Keratinocyte (primary cell): ENCODE results near the gene ECM2. TPM values are rescaled to one million over a fixed set of nuclear protein-coding genes. Genes with fewer than 3 reads are reported as not detected.

Experiments used
- DNase-seq: peaks from one replicate; pipeline ENCODE4 v3.0.0-alpha.2; 2011; ENCODE audit warnings: low read depth, missing footprints, low spot score
- FAIRE-seq: peaks from 2 replicates; lab custom pipeline; 2011; peaks lifted over from hg19 to GRCh38; lab: Jason Lieb, UNC
- H2AFZ ChIP-seq: 2 replicates; pipeline ENCODE4 v1.6.0; 2012; ENCODE audit warnings: low read length, control low read depth, inconsistent platforms; ENCODE audit not compliant: control insufficient read depth
- H3K27ac ChIP-seq: 2 replicates; pipeline ENCODE4 v1.5.1; 2011; ENCODE audit warnings: low read length; ENCODE audit not compliant: control insufficient read depth, insufficient read depth
- H3K27me3 ChIP-seq: 3 replicates; pipeline ENCODE4 v1.6.0; 2011; ENCODE audit warnings: low read length; ENCODE audit not compliant: control insufficient read depth, insufficient read depth; ENCODE audit errors: extremely low read depth
- H3K36me3 ChIP-seq, 2 experiments: 2 replicates in 1 of 2; 3 replicates in 1 of 2; pipeline ENCODE4 v1.5.1; 2011; ENCODE audit warnings: low read length in 2 of 2, mild to moderate bottlenecking in 1 of 2; ENCODE audit not compliant: control insufficient read depth in 2 of 2, insufficient read depth in 2 of 2; ENCODE audit errors: extremely low read depth in 1 of 2
- H3K4me1 ChIP-seq: 3 replicates; pipeline ENCODE4 v1.5.1; 2011; ENCODE audit warnings: low read length; ENCODE audit not compliant: control insufficient read depth, insufficient read depth; ENCODE audit errors: extremely low read depth
- H3K4me2 ChIP-seq: 3 replicates; pipeline ENCODE4 v1.6.0; 2011; ENCODE audit warnings: low read depth, low read length; ENCODE audit not compliant: control insufficient read depth, insufficient read depth; ENCODE audit errors: extremely low read depth
- H3K4me3 ChIP-seq, 3 experiments: fragments of 200-600 bp in 1 of 3; sonication (generic) in 1 of 3; 2 replicates in 2 of 3; 3 replicates in 1 of 3; pipeline ENCODE4 v1.5.1; 2011 to 2016; ENCODE audit warnings: low read length in 3 of 3, mild to moderate bottlenecking in 3 of 3, control low read depth in 2 of 3, inconsistent platforms in 1 of 3, low read depth in 1 of 3, mixed read lengths in 1 of 3, mixed run types in 1 of 3, moderate library complexity in 1 of 3; ENCODE audit not compliant: control insufficient read depth in 2 of 3, insufficient read depth in 2 of 3; ENCODE audit errors: extremely low read depth in 1 of 3
- H3K79me2 ChIP-seq: 2 replicates; pipeline ENCODE4 v1.6.0; 2012; ENCODE audit warnings: low read length; ENCODE audit not compliant: control insufficient read depth, insufficient read depth
- H3K9ac ChIP-seq: 3 replicates; pipeline ENCODE4 v1.6.0; 2011; ENCODE audit warnings: low read length; ENCODE audit not compliant: control insufficient read depth, insufficient read depth; ENCODE audit errors: extremely low read depth
- H3K9me1 ChIP-seq: 3 replicates; pipeline ENCODE4 v1.6.0; 2011; ENCODE audit warnings: low read length; ENCODE audit not compliant: control insufficient read depth, insufficient read depth; ENCODE audit errors: extremely low read depth
- H3K9me3 ChIP-seq: 2 replicates; pipeline ENCODE4 v1.5.1; 2012; ENCODE audit warnings: low read depth, low read length; ENCODE audit not compliant: control insufficient read depth
- H4K20me1 ChIP-seq: 3 replicates; pipeline ENCODE4 v1.6.0; 2011; ENCODE audit warnings: low read length; ENCODE audit not compliant: control insufficient read depth, insufficient read depth; ENCODE audit errors: extremely low read depth
- CTCF ChIP-seq, 3 experiments: IDR thresholded peaks in 1 of 3; conservative IDR thresholded peaks in 1 of 3; optimal IDR thresholded peaks in 1 of 3; 2 replicates in 2 of 3; 3 replicates in 1 of 3; pipeline versions ENCODE3 to v1.5.1; 2011; ENCODE audit warnings: low read length in 3 of 3, mild to moderate bottlenecking in 3 of 3, moderate library complexity in 2 of 3, control low read depth in 1 of 3, inconsistent platforms in 1 of 3; ENCODE audit not compliant: insufficient read depth in 2 of 3; ENCODE audit errors: extremely low read depth in 1 of 3
- EZH2 ChIP-seq: IDR thresholded peaks from one replicate; pipeline ENCODE4 v1.6.1; 2012; ENCODE audit warnings: inconsistent platforms, mild to moderate bottlenecking, low read length, moderate library complexity
- dilution Hi-C: fragments of 300-500 bp; cut with MboI; formaldehyde crosslinking; loops from one replicate; pipeline ENCODE4 v1.7.0; 2020; ENCODE audit warnings: low sequenced_read_pairs; ENCODE audit not compliant: extremely low pct_ligation_motif_present
- polyA plus RNA-seq, 5 experiments: library from polyadenylated mRNA; depleted of rRNA in 3 of 5; stranded (reverse) in 3 of 5; stranded (forward) in 1 of 5; unstranded in 1 of 5; fragments of >200 nt; gene quantifications; 1 replicate in 1 of 5; 2 replicates in 3 of 5; 3 replicates in 1 of 5; pipeline versions ENCODE4 v1.2.1 to v1.2.3, GENCODE V29; 2011 to 2012; ENCODE audit warnings: missing spikeins in 2 of 5, low read depth in 1 of 5, low replicate concordance in 1 of 5

ECM2 gene
- polyA plus RNA-seq, 1 donor (not counting 4 experiments of a cell fraction or from before 2014, with no cell fraction given): 0.75 TPM

GRCh38 chr9:92463984-92464383, 71.8 kb downstream of the ECM2 start:
- no peak for FAIRE-seq
- no peaks in the 10 kb centered on the region for H3K27me3 ChIP-seq
- dilution Hi-C loops: no loop called here
- DNase-seq: no peak
- H3K9me1 ChIP-seq: no peaks in the 10 kb centered on the region
- peaks cover 22% of the 10 kb centered on the region for H3K4me1 ChIP-seq
- no peaks in the 10 kb centered on the region for H3K79me2 ChIP-seq
- no peak overlapping the region for H2AFZ ChIP-seq
- no peak for TF ChIP-seq EZH2
- no peak for TF ChIP-seq CTCF (optimal IDR thresholded peaks at IDR 0.05 in 1 of 3, IDR thresholded peaks at IDR 0.05 in 1 of 3, conservative IDR thresholded peaks at IDR 0.05 in 1 of 3; ENCODE audit: extremely low read depth in 1 of 3, insufficient read depth in 2 of 3, low read length in 3 of 3)
- no peaks in the 10 kb centered on the region for H3K36me3 ChIP-seq
- no peak overlapping the region for H3K4me2 ChIP-seq
- peak overlapping the region; percentile 8 for H3K27ac ChIP-seq
- no peak overlapping the region for H3K9ac ChIP-seq
- H3K4me3 ChIP-seq: no peak overlapping the region
- H3K9me3 ChIP-seq: no peaks in the 10 kb centered on the region
- no peaks in the 10 kb centered on the region for H4K20me1 ChIP-seq

- FAIRE-seq: no peak
- DNase-seq: no peak
- Histone ChIP-seq H3K4me3 (no peak overlapping the region), H3K27ac (no peak overlapping the region), H3K79me2 (no peaks in the 10 kb centered on the region), H3K36me3 (no peaks in the 10 kb centered on the region), H3K9ac (no peak overlapping the region), H3K9me3 (no peaks in the 10 kb centered on the region), H3K9me1 (no peaks in the 10 kb centered on the region), H3K27me3 (no peaks in the 10 kb centered on the region), H3K4me2 (no peak overlapping the region), H4K20me1 (no peaks in the 10 kb centered on the region), H3K4me1 (peaks cover 19% of the 10 kb centered on the region), H2AFZ (no peak overlapping the region)
- dilution Hi-C loops: no loop called here
- no peak for TF ChIP-seq EZH2
- TF ChIP-seq CTCF (optimal IDR thresholded peaks at IDR 0.05 in 1 of 3, IDR thresholded peaks at IDR 0.05 in 1 of 3, conservative IDR thresholded peaks at IDR 0.05 in 1 of 3; ENCODE audit: extremely low read depth in 1 of 3, insufficient read depth in 2 of 3, low read length in 3 of 3): no peak
Measured at GRCh38 chr9:92463387-92463786, 72.4 kb downstream of the ECM2 start.
